IPS-18c (cell line): ENCODE measurements around the gene S100A4.
"Not testable (repeated sequence)": the region's sequence is repeated elsewhere in the genome, so short reads cannot be mapped to it uniquely, and the experiment has no call there.

Experiments used
- H3K4me3 ChIP-seq: 2 replicates; pipeline ENCODE4 v1.7.0; 2013; ENCODE audit warnings: low read depth, mild to moderate bottlenecking, low read length, moderate library complexity; ENCODE audit not compliant: insufficient read depth
- H3K9me3 ChIP-seq: one replicate; pipeline ENCODE4 v1.6.1; 2013; ENCODE audit warnings: mild to moderate bottlenecking, low read length, moderate library complexity; ENCODE audit not compliant: control insufficient read depth, insufficient read depth

The S100A4 gene

DNA sequence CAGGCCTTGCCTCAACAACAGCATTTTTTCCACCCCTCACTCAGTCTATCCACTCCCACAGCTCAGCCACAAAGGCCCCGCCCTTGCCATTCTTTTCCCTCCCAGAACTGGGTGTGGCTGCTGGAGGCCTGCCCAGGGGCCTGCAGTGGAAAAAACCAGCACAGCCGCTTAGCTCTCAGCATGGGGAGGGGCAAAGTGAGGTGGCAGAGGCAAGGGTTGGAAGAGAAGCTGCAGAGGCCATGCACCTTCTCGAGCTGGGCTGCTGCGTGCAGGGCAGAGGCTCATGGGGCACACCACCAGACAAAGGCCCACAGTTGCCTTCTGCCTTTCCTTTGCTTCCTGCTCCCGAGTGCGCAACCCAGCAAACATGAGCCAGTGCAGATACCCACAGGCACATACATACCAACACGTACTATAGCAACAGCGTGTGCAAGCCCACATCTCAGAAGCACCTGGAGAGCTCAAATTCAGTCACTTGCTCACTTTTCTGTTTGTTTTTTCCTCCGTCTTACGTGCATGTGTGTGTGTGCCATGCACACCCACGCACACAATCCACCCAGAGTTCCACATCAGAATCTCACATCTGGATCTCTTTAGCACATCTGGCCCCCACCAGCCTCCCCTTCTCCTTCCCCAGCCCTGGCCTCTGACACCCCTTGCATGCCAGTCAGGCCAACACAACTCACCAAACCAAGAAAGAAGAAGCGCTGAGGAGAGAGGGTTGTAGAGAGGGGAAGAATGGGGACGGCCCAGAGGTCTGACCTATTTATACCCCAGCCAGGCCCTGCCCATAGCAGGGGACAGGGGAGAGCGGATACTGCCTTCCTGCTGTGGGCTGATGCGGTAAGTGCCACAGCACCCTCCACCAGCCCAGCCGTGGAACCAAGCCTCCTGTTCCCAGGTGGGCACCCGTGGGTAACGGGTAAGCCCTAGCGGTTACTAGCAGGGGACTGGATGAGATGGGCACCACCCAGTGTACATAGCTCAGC is at the start of gene S100A4:
Gene S100A4, minus strand, starts transcription at position 740 of the 989 bp plus-strand sequence. CDS start 1,012 bp downstream, outside the sequence.
- Histone ChIP-seq H3K4me3 (no peak within 1 kb of the TSS), H3K9me3 (no peaks in the 10 kb centered on the region)

DNA sequence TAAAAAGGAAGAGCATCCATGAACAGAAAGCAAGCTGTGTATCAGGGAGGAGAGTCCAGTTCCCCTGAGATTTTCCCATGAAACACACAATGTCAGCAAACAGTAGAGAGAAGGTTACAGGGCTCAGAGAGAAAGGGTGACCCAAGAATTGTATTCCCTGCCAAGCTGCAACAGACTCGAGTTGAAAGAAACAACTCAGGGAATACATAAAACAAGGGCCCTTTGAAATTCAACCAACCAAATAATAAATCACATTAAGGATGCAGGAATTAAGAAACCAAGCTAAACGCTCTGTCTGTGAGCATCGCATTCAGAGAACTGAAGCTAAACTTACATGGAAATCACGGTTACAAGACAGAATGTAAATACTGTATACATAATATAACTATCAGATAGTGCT is 47.1 kb upstream of the S100A4 start:
- H3K4me3 ChIP-seq, result no peak overlapping the region
- no peaks in the 10 kb centered on the region for H3K9me3 ChIP-seq

DNA sequence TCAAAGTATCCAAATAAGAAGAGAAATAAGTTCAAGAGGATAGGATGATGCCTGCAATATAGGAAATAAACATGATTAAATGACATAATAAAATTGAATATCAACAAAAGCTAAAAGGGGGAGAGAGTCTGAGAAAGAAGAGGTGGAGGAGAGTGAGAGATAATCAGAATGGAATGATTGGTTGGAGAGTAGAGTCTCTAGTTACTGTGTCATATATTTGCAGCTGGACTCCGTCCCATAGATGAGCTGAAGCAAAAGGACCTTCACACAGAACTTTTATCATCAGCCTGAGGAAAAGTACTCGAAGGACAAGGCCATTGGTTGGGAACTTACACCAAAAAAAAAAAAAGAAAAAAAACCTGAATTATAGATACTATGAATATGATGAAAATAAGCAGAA is 42.9 kb upstream of the S100A4 start:
- H3K4me3 ChIP-seq, result no peak overlapping the region
- H3K9me3 ChIP-seq, result no peaks in the 10 kb centered on the region

DNA sequence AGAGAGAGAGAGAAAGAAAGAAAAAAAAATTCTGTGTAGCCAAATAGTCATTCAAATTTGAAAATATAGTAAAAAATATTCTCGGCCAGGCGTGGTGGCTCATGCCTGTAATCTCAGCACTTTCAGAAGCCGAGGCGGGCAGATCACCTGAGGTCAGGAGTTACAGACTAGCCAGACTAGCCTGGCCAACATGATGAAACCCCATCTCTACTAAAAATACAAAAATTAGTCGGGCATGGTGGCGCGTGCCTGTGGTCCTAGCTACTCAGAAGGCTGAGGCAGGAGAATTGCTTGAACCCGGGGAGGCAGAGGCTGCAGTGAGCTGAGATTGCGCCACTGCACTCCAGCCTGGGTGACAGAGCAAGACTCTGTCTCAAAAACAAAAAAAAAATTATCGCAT is 42.4 kb upstream of the S100A4 start:
- H3K9me3 ChIP-seq, H3K4me3 ChIP-seq: not testable (repeated sequence)

DNA sequence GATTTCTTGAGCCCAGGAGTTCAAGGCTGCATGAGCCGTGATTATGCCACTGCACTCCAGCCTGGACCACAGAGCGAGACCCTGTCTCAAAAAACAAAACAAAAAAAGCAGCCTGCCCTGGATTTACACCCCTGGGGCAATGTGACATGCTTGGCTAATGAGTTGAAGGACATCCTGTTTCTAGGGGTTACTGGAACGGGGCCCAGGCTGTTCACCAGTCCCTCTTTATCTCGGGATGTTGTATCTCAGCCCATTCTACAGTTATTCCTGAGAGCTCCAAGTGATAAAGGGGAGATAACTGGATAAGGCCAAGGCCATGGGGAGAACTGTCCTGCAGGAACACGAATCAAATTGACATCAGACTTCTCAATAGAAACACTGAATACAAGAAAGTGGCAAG is 41.7 kb upstream of the S100A4 start:
- no peaks in the 10 kb centered on the region for H3K9me3 ChIP-seq
- no peak overlapping the region for H3K4me3 ChIP-seq

DNA sequence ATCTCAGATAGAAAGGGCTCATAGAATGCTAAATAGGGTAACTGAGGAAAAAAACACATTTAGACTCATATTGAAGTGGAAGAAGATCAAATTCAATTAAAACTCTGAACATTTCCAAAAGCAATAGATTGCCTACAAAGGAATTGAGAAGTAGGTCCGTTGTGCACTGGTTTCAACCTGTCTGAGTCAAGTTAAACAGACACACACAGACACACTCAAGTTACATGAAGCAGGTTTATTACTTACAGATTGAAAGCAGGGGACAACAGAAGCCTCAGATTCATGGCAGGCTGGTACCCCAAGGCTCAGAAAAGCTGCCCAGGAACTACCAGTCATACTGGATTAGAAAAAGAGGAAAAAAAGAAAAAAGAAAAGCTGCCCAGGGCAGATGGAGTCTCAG is 40.7 kb upstream of the S100A4 start:
- Histone ChIP-seq H3K9me3 (no peaks in the 10 kb centered on the region), H3K4me3 (no peak overlapping the region)

DNA sequence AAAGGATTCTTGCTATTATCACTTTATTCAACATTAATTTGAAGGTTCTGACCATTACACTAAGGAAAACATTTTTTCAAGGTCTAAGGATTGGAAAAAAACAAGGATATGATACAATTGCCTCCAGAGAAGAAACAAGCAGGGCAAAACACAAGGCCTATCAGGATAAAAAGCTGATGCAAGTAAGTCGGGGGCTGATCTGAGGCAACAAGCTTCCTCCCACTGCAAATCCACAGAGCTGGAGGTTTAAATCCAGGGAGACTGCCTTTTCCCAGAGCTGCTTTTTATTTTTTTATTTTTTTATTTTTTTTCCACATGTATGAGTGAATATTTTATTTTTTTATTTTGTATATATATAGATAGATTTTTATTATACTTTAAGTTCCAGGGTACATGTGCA is 39.4 kb upstream of the S100A4 start:
- Histone ChIP-seq H3K9me3 (no peaks in the 10 kb centered on the region), H3K4me3 (no peak overlapping the region)

DNA sequence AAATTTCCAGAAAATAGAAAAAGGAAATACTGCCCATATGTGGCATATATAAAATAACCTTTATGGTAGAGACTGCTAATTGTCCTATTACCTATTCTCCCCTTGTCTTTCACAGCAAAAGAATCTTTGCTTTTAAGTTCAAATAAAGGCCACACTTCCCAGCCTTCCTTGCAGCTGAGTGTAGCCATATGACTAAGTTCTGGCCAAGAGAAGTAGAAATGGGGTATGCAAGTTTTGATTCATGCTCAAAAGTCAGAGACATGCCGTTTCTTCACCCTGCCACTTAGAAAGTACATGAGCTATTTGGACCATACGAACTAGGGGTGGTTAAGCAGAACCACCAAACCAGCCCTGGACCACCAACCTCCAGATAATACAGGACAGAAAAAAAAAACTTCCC is 38.4 kb upstream of the S100A4 start:
- no peak overlapping the region for H3K4me3 ChIP-seq
- H3K9me3 ChIP-seq, result no peaks in the 10 kb centered on the region

DNA sequence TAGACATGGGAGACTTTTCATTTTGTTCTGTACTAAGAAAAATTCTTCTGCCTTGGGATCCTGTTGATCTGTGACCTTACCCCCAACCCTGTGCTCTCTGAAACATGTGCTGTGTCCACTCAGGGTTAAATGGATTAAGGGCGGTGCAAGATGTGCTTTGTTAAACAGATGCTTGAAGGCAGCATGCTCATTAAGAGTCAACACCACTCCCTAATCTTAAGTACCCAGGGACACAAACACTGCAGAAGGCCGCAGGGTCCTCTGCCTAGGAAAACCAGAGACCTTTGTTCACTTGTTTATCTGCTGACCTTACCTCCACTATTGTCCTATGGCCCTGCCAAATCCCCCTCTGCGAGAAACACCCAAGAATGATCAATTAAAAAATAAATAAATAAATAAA is 37.9 kb upstream of the S100A4 start:
- H3K9me3 ChIP-seq, H3K4me3 ChIP-seq: not testable (repeated sequence)

DNA sequence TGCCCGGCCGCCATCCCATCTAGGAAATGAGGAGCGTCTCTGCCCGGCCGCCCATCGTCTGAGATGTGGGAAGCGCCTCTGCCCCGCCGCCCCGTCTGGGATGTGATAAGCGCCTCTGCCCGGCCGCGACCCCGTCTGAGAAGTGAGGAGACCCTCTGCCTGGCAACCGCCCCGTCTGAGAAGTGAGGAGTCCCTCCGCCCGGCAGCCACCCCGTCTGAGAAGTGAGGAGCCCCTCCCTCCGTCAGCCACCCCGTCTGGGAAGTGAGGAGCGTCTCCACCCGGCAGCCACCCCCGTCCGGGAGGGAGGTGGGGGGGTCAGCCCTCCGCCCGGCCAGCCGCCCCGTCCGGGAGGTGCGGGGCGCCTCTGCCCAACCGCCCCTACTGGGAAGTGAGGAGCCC is 37.2 kb upstream of the S100A4 start:
- H3K4me3 ChIP-seq, H3K9me3 ChIP-seq: not testable (repeated sequence)

DNA sequence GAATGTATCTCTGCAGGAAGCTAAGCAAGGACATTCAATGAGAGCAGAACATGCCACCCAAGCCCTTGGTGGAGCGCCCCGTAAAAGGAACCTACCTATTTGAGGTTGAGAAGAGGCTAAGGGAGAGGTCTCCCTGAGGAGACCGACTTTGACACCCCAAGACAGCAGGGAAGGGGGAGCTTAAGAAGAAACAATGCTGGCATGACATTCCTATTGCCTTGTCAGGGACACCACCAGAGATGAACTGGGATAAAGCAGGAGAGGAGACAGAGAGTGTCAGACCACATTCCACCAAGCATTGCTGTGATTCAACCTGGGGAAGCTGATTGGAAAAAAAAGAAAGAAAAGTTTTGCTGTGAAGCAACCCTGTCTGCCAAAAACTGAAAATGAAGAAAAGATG is 33.3 kb upstream of the S100A4 start:
- Histone ChIP-seq H3K4me3 (no peak overlapping the region), H3K9me3 (peaks cover 2% of the 10 kb centered on the region)

DNA sequence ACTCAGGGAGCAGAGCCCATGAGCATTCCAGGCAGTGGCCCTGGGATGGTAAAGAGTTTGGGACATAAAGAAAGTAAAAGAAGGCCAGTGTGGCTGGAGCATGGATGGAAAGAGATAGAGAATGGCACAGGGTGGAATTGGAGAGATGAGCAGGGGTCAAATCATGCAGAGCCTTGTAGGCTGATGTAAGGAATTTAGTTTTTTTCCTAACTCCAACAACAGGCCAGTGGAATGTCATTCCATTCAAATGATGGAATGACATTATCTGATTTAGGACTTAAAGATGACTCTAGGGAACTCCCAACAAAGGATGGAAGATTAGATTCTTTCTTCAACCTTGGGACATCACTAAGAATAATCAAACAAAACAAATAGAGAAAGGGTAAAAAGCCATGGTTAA is 32.9 kb upstream of the S100A4 start:
- H3K9me3 ChIP-seq, result peaks cover 2% of the 10 kb centered on the region
- no peak overlapping the region for H3K4me3 ChIP-seq

DNA sequence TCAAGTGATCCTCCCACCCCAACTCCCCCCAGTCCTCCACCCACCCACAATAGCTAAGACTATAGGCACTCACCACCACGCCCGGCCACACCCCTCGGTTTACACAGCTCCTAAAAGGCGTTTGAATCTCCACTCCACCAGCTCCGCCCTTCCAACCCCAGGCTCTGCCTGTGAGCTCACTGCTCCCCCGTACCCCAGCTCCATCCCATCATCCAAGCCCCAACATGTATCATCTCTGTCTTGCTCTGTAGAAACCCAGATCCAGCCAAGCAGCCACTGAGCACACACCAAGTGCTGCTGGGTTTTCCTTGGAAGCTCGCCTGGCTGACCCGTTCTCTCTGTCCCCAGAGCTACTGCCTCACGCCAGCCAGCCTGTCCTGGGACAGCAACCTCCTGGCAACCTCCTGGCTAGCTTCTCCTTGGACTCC is 32.0 kb upstream of the S100A4 start:
- peaks cover 2% of the 10 kb centered on the region for H3K9me3 ChIP-seq
- no peak overlapping the region for H3K4me3 ChIP-seq

DNA sequence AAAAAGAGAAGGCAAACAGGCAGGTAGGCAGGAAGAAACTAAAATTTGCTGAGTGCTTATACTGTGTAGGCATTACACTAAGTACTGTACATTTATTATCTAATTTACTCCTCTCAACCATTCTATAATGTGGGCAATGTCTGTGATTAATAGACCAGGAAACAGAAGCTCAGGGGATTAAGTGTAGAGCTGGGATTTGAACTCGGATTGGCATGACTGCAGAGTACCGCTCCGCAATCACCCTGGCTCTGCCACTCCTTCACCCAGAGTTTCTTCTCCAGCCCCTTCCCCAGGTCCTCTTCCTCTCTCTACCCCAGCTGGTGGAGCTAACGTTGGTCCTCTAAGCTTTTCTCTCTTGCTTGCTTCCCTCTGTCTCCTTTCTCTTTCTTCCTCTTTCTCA is 31.5 kb upstream of the S100A4 start:
- H3K4me3 ChIP-seq, result no peak overlapping the region
- H3K9me3 ChIP-seq, result peaks cover 4% of the 10 kb centered on the region

DNA sequence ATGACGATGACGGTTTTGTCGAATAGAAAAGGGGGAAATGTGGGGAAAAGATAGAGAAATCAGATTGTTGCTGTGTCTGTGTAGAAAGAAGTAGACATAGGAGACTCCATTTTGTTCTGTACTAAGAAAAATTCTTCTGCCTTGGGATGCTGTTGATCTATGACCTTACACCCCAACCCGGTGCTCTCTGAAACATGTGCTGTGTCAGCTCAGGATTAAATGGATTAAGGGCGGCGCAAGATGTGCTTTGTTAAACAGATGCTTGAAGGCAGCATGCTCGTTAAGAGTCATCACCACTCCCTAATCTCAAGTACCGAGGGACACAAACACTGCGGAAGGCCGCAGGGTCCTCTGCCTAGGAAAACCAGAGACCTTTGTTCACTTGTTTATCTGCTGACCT is 29.9 kb upstream of the S100A4 start:
- not testable (repeated sequence) for H3K9me3 ChIP-seq

DNA sequence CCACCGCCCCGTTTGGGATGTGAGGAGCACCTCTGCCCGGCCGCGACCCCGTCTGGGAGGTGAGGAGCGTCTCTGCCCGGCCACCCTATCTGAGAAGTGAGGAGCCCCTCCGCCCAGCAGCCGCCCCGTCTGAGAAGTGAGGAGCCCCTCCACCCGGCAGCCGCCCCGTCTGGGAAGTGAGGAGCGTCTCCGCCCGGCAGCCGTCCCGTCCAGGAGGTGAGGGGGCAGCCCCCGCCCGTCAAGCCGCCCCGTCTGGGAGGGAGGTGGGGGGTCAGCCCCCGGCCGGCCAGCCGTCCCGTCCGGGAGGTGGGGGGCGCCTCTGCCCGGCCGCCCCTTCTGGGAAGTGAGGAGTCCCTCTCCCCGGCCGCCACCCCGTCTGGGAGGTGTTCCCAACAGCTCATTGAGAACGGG is 29.5 kb upstream of the S100A4 start:
- not testable (repeated sequence) for H3K4me3 ChIP-seq

More for the DNA sequence above, 29.9 kb upstream of the S100A4 start:
- H3K4me3 ChIP-seq, result not testable (repeated sequence)

DNA sequence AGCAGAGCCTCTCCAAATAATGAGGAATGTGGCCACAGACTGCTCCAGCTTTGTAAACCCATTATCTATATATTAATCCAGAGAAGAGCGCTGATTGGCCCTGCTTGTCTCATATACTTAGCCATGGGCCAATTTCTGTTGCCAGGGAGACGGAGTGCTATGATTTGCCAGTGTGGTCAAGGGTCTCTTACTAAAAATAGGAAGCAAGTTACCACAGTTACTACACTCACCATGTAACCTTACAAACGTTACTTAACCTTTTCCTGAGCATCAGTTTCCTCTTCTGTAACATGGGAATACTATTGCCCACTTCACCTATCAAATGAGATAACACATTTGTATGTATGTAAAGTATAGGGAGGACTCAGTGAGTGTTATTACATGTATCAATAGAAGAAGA is 27.7 kb upstream of the S100A4 start:
- H3K9me3 ChIP-seq, result peaks cover 4% of the 10 kb centered on the region

More for the DNA sequence above, 29.5 kb upstream of the S100A4 start:
- not testable (repeated sequence) for H3K9me3 ChIP-seq

DNA sequence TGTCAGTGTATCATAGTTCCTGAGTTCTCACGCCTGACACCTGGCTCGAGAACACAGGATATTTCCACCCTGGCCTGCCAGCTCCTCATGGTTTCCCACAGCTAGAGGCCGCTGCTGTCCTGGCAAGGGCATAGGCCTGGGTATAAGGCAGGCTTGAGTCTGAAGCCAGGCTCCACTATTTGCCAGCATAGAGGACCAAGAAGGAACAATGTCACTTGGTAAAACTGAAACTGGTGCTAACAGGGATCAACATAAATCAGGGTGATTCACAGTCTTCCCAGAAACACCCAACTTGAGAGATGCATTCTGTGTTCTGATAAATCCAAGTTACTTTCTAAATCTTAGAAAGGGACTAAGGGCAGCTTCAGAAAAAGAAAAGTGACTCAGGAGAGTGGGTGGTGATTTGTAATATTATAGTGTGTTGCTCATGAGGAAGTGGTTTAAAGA is 27.0 kb upstream of the S100A4 start:
- H3K4me3 ChIP-seq, result no peak overlapping the region
- H3K9me3 ChIP-seq, result peaks cover 4% of the 10 kb centered on the region

More for the DNA sequence above, 27.7 kb upstream of the S100A4 start:
- no peak overlapping the region for H3K4me3 ChIP-seq
